Breast epithelium (tissue), 4 donors: ENCODE results near the gene CGN. TPM values are rescaled to one million over a fixed set of nuclear protein-coding genes. Genes with fewer than 3 reads are reported as not detected.

Experiments
- DNase-seq, 2 donors: peaks; one replicate each; pipeline ENCODE4 v3.0.0-alpha.2; 2019; ENCODE audit warnings: low spot score in 2 of 2
- H3K27ac ChIP-seq, 2 donors: fragments of 200-600 bp; sonication (generic) in 1 of 2; one replicate each; pipeline ENCODE4 v1.5.1; 2016 to 2019; ENCODE audit warnings: mild to moderate bottlenecking in 1 of 2
- H3K27me3 ChIP-seq, 2 donors: fragments of 200-600 bp; sonication (generic) in 1 of 2; one replicate each; pipeline versions ENCODE4 v1.5.1 to v1.6.0; 2017 to 2019; ENCODE audit warnings: control low read depth in 1 of 2, mild to moderate bottlenecking in 1 of 2
- H3K36me3 ChIP-seq: fragments of 200-600 bp; one replicate; pipeline ENCODE4 v1.5.1; 2019
- H3K4me1 ChIP-seq, 2 donors: fragments of 200-600 bp; sonication (generic); one replicate each; pipeline ENCODE4 v1.5.1; 2016 to 2019; ENCODE audit warnings: control low read depth in 1 of 2
- H3K4me3 ChIP-seq, 3 donors: fragments of 200-600 bp; sonication (generic); 1 replicate in 2 of 3; 2 replicates in 1 of 3; pipeline ENCODE4 v1.5.1; 2016 to 2019; ENCODE audit warnings: mild to moderate bottlenecking in 3 of 3, moderate library complexity in 2 of 3
- H3K9me3 ChIP-seq, 2 donors: fragments of 200-600 bp; sonication (generic) in 1 of 2; one replicate each; pipeline ENCODE4 v1.5.1; 2016 to 2019; ENCODE audit warnings: control low read depth in 1 of 2
- CTCF ChIP-seq, 3 donors: fragments of 450-650 bp; IDR thresholded peaks; one replicate each; pipeline ENCODE4 v1.5.1; 2016 to 2017; ENCODE audit warnings: antibody characterized with exemption in 3 of 3, mild to moderate bottlenecking in 3 of 3, moderate library complexity in 3 of 3
- POLR2A ChIP-seq: fragments of 450-650 bp; IDR thresholded peaks from one replicate; pipeline ENCODE4 v1.6.1; 2016; ENCODE audit warnings: antibody characterized with exemption, mild to moderate bottlenecking, moderate library complexity
- POLR2AphosphoS5 ChIP-seq, 3 donors: sonication (generic); formaldehyde crosslinking; IDR thresholded peaks; one replicate each; pipeline ENCODE4 v1.6.1; 2017; ENCODE audit warnings: antibody characterized with exemption in 3 of 3
- intact Hi-C: fragments of 100-400 bp; cut with DNase I; formaldehyde crosslinking; loops from one replicate; pipeline ENCODE4 v1.15.1; 2023; ENCODE audit warnings: low total_unique reads
- total RNA-seq, 3 donors: library from RNA; depleted of rRNA; stranded (reverse); fragments of >200 nt; gene quantifications; one replicate each; pipeline ENCODE4 v1.1.0, GENCODE V29; 2016

Gene CGN
- total RNA-seq, 3 donors from 2014 or later = 0.16 to 28.1 (median 13.4) TPM

GRCh38 chr1:151493042-151493441, 18.1 kb upstream of the CGN start:
- Histone ChIP-seq H3K27me3 (no peaks in the 10 kb centered on the region), H3K4me1 (peaks cover 0 to 5% of the 10 kb centered on the region in 2 donors), H3K4me3 (no peak overlapping the region), H3K27ac (no peak overlapping the region), H3K9me3 (no peaks in the 10 kb centered on the region), H3K36me3 (no peaks in the 10 kb centered on the region)
- no peak for DNase-seq
- intact Hi-C loops = no loop called here
- no peak for TF ChIP-seq CTCF (IDR thresholded peaks at IDR 0.05)
- no peak for TF ChIP-seq POLR2AphosphoS5 (IDR thresholded peaks at IDR 0.05)
- no peak for TF ChIP-seq POLR2A

GRCh38 chr1:151494741-151495281, 16.4 kb upstream of the CGN start:
- peak overlapping the region; percentile 75 to 86 for H3K27ac ChIP-seq
- no peak for DNase-seq
- intact Hi-C loops = no loop called here
- peaks cover 0 to 5% of the 10 kb centered on the region in 2 donors for H3K4me1 ChIP-seq
- no peaks in the 10 kb centered on the region for H3K36me3 ChIP-seq
- no peaks in the 10 kb centered on the region for H3K27me3 ChIP-seq
- H3K4me3 ChIP-seq = no peak overlapping the region
- no peak for TF ChIP-seq CTCF (IDR thresholded peaks at IDR 0.05)
- TF ChIP-seq POLR2AphosphoS5 (IDR thresholded peaks at IDR 0.05) = peak in 1 of 3 donors; percentile 33
- no peaks in the 10 kb centered on the region for H3K9me3 ChIP-seq

- TF ChIP-seq POLR2A = no peak
- TF ChIP-seq POLR2AphosphoS5 (IDR thresholded peaks at IDR 0.05) = no peak
- TF ChIP-seq CTCF (IDR thresholded peaks at IDR 0.05) = no peak
- intact Hi-C loops = no loop called here
- Histone ChIP-seq H3K4me1 (peaks cover 0 to 5% of the 10 kb centered on the region in 2 donors), H3K36me3 (no peaks in the 10 kb centered on the region), H3K27me3 (no peaks in the 10 kb centered on the region), H3K27ac (peak overlapping the region; percentile 1 to 86), H3K4me3 (no peak overlapping the region), H3K9me3 (no peaks in the 10 kb centered on the region)
- no peak for DNase-seq
These were observed 15.9 kb upstream of the CGN start for GRCh38 chr1:151495316-151495715.

GRCh38 chr1:151499365-151499764, 11.8 kb upstream of the CGN start:
- Histone ChIP-seq H3K4me1 (peaks cover 0 to 4% of the 10 kb centered on the region in 2 donors), H3K27ac (no peak overlapping the region), H3K4me3 (no peak overlapping the region), H3K27me3 (no peaks in the 10 kb centered on the region), H3K9me3 (no peaks in the 10 kb centered on the region), H3K36me3 (no peaks in the 10 kb centered on the region)
- intact Hi-C loops = no loop called here
- TF ChIP-seq POLR2A (no peak), POLR2AphosphoS5 (IDR thresholded peaks at IDR 0.05) (no peak), CTCF (IDR thresholded peaks at IDR 0.05) (no peak)
- no peak for DNase-seq

GRCh38 chr1:151499930-151500329, 11.3 kb upstream of the CGN start:
- no peaks in the 10 kb centered on the region for H3K27me3 ChIP-seq
- no peaks in the 10 kb centered on the region for H3K36me3 ChIP-seq
- DNase-seq = no peak
- no peak overlapping the region for H3K4me3 ChIP-seq
- intact Hi-C loops = no loop called here
- H3K4me1 ChIP-seq = no peaks in the 10 kb centered on the region
- no peak overlapping the region for H3K27ac ChIP-seq
- no peak for TF ChIP-seq POLR2A
- H3K9me3 ChIP-seq = no peaks in the 10 kb centered on the region

GRCh38 chr1:151501474-151501873, 9.7 kb upstream of the CGN start:
- Histone ChIP-seq H3K4me3 (no peak overlapping the region), H3K27ac (no peak overlapping the region), H3K27me3 (no peaks in the 10 kb centered on the region), H3K4me1 (no peaks in the 10 kb centered on the region), H3K36me3 (no peaks in the 10 kb centered on the region), H3K9me3 (no peaks in the 10 kb centered on the region)
- peak in 1 of 3 donors; percentile 29 for TF ChIP-seq CTCF (IDR thresholded peaks at IDR 0.05)
- no peak for TF ChIP-seq POLR2A
- no peak for TF ChIP-seq POLR2AphosphoS5 (IDR thresholded peaks at IDR 0.05)
- DNase-seq = no peak
- intact Hi-C loops = no loop called here
